HL-60 (cell line): Measurements from ENCODE around the gene ENGASE.

Experiments
- POLR2AphosphoS5 ChIP-seq: IDR thresholded peaks from 2 replicates; pipeline ENCODE4 v1.6.1; 2012; ENCODE audit warnings: low read depth
- TF ChIP-seq, protein P1 (sequence below): IDR thresholded peaks from one replicate; pipeline ENCODE4 v1.5.1; 2011; ENCODE audit warnings: low read length, control low read depth, inconsistent platforms; ENCODE audit not compliant: insufficient read depth

DNA sequence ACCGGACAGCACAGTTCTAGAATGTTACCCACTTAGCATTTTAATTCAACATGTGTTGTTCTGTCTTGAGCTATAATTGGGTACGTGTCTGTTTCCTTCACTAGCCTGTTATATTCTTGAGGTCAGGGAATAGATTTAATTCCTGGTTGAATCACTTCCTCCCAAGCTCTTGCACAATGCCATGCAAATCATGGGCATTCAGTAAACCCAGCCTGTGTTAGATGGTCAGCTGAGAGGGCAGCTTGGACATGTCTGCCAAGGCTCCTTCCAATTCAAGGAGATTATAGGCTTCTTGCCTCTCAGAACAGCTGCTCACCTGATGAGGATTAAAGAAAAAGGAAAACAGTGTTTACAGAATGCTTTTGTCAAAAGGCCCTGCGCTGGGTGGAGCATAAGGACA is 38.0 kb upstream of the ENGASE start:
- TF ChIP-seq, protein P1, sequence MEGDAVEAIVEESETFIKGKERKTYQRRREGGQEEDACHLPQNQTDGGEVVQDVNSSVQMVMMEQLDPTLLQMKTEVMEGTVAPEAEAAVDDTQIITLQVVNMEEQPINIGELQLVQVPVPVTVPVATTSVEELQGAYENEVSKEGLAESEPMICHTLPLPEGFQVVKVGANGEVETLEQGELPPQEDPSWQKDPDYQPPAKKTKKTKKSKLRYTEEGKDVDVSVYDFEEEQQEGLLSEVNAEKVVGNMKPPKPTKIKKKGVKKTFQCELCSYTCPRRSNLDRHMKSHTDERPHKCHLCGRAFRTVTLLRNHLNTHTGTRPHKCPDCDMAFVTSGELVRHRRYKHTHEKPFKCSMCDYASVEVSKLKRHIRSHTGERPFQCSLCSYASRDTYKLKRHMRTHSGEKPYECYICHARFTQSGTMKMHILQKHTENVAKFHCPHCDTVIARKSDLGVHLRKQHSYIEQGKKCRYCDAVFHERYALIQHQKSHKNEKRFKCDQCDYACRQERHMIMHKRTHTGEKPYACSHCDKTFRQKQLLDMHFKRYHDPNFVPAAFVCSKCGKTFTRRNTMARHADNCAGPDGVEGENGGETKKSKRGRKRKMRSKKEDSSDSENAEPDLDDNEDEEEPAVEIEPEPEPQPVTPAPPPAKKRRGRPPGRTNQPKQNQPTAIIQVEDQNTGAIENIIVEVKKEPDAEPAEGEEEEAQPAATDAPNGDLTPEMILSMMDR: no peak
- TF ChIP-seq POLR2AphosphoS5: no peak
